GM18868 (cell line): ENCODE measurements around the gene GKN2.

Source experiments
- ATAC-seq: cut with Tn5 transposase; IDR thresholded peaks from one replicate; pipeline ENCODE4 v1.9.1; 2021; ENCODE audit warnings: mild to moderate bottlenecking, moderate library complexity; ENCODE audit not compliant: unreplicated experiment

GKN2 gene

GRCh38 chr2:68921646-68922045, 31.0 kb downstream of the GKN2 start:
- no peak for ATAC-seq

GRCh38 chr2:68920481-68921170, 32.1 kb downstream of the GKN2 start:
- no peak for ATAC-seq

GRCh38 chr2:68918497-68918896, 34.2 kb downstream of the GKN2 start:
- no peak for ATAC-seq

GRCh38 chr2:68917034-68917718, 35.5 kb downstream of the GKN2 start:
- no peak for ATAC-seq

GRCh38 chr2:68916226-68916625, 36.5 kb downstream of the GKN2 start:
- ATAC-seq: no peak

- ATAC-seq: no peak
These were observed 37.3 kb downstream of the GKN2 start for GRCh38 chr2:68915393-68915792.

- no peak for ATAC-seq
These were observed 39.3 kb downstream of the GKN2 start for GRCh38 chr2:68913359-68913758.

GRCh38 chr2:68912732-68913131, 40.0 kb downstream of the GKN2 start:
- no peak for ATAC-seq

GRCh38 chr2:68912111-68912510, 40.6 kb downstream of the GKN2 start:
- no peak for ATAC-seq

- no peak for ATAC-seq
These were observed 41.0 kb downstream of the GKN2 start for GRCh38 chr2:68911709-68912108.

- no peak for ATAC-seq
These were observed 41.4 kb downstream of the GKN2 start for GRCh38 chr2:68911246-68911645.

- no peak for ATAC-seq
These were observed 42.7 kb downstream of the GKN2 start for GRCh38 chr2:68909793-68910674.

GRCh38 chr2:68908392-68908970, 44.2 kb downstream of the GKN2 start:
- peak; percentile 92 for ATAC-seq

- peak; percentile 18 for ATAC-seq
These were observed 44.8 kb downstream of the GKN2 start for GRCh38 chr2:68907920-68908253.

GRCh38 chr2:68907232-68907919, 45.3 kb downstream of the GKN2 start:
- no peak for ATAC-seq

GRCh38 chr2:68906716-68907115, 46.0 kb downstream of the GKN2 start:
- no peak for ATAC-seq

GRCh38 chr2:68905116-68905515, 47.6 kb downstream of the GKN2 start:
- no peak for ATAC-seq

GRCh38 chr2:68901561-68901960, 51.1 kb downstream of the GKN2 start:
- ATAC-seq: no peak

GRCh38 chr2:68901199-68901514, 51.5 kb downstream of the GKN2 start:
- ATAC-seq: no peak

- no peak for ATAC-seq
These were observed 52.0 kb downstream of the GKN2 start for GRCh38 chr2:68900496-68901198.
